NT2/D1 (cell line): Measurements from ENCODE around the gene RNF180.

Experiments used
- SUZ12 ChIP-seq: IDR thresholded peaks from 2 replicates; pipeline ENCODE4 v1.6.1; 2011; ENCODE audit not compliant: insufficient read length, insufficient read depth; ENCODE audit errors: extremely low read depth
- ZNF274 ChIP-seq: IDR thresholded peaks from 2 replicates; pipeline ENCODE4 v1.6.1; 2011; ENCODE audit warnings: mild to moderate bottlenecking, low read depth, low read length

DNA sequence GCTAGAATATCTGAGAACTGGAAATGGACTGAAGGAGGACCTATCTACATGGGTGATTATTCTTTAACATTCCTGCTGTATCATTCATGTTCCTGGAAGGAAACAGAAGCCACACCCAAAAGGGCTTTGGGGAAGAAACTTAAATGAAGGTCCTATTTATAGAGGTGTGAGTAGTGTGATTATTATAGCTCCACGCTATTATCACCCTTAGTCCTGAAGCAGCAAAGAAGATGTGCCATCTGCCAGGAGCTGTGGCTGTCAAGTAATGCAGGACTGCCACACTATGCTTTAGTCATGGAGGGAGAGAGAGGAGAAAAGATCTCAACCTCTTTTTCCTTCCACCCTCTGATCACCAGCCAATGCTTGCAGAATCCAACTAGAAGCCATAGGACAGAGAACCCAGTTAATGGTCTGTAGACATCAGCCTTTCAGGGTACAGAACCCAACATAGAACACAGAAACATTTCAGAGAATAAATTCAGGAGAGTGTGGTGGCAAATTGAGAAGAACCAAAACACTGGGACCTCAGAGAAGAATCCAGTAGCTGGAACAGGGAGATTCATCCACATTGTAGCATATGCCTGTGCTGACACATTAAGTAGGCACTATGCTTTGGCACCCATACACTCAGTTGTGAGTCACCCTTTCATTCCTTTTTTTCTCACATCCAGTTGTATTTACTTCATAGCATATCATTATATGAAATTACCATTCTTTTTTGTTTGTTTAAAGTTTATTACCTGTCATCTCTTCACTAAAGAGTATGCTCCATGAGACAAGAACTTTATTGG lies 21.0 kb upstream of the RNF180 start:
- TF ChIP-seq ZNF274 = no peak
- no peak for TF ChIP-seq SUZ12
